Ishikawa (cell line): Measurements from ENCODE around the gene PUM1.

ENCODE experiments used
- EGR1 ChIP-seq: IDR thresholded peaks from 2 replicates; pipeline ENCODE4 v1.6.1; 2012
- EP300 ChIP-seq: IDR thresholded peaks from 2 replicates; pipeline ENCODE4 v1.6.1; 2012; ENCODE audit warnings: borderline replicate concordance
- RAD21 ChIP-seq: IDR thresholded peaks from 2 replicates; pipeline ENCODE4 v1.6.1; 2012; ENCODE audit warnings: low read depth
- TAF1 ChIP-seq: IDR thresholded peaks from 2 replicates; pipeline ENCODE4 v1.6.1; 2012; ENCODE audit warnings: low read depth, mild to moderate bottlenecking
- TEAD4 ChIP-seq: IDR thresholded peaks from 2 replicates; pipeline ENCODE4 v1.6.1; 2012
- YY1 ChIP-seq: IDR thresholded peaks from 2 replicates; pipeline ENCODE4 v1.6.1; 2012; ENCODE audit warnings: low read depth

GRCh38 chr1:30916296-30916695 is 149.2 kb downstream of the PUM1 start:
- TF ChIP-seq RAD21, result no peak
- no peak for TF ChIP-seq TEAD4
- no peak for TF ChIP-seq YY1
- no peak for TF ChIP-seq EGR1
- TF ChIP-seq TAF1, result no peak
- TF ChIP-seq EP300, result no peak
